Neuronal stem cell (in vitro differentiated cells): ENCODE data around the gene TMEM120A.

Experiments
- DNase-seq: peaks from one replicate; pipeline ENCODE4 v3.0.0-alpha.2; 2013; ENCODE audit warnings: low spot score
- H2AFZ ChIP-seq: one replicate; pipeline ENCODE4 v1.6.1; 2013; ENCODE audit warnings: mild to moderate bottlenecking, low read length, inconsistent platforms
- H2AK5ac ChIP-seq: 2 replicates; pipeline ENCODE4 v1.6.1; 2013; ENCODE audit warnings: low read depth, mild to moderate bottlenecking, inconsistent platforms, low read length, moderate library complexity, mixed read lengths
- H2BK120ac ChIP-seq: 2 replicates; pipeline ENCODE4 v1.6.1; 2013; ENCODE audit warnings: low read depth, mild to moderate bottlenecking, inconsistent platforms, low read length, moderate library complexity, mixed read lengths
- H2BK12ac ChIP-seq: one replicate; pipeline ENCODE4 v1.6.1; 2013; ENCODE audit warnings: low read length, inconsistent platforms
- H2BK15ac ChIP-seq: 2 replicates; pipeline ENCODE4 v1.6.1; 2013; ENCODE audit warnings: mild to moderate bottlenecking, low read length, inconsistent platforms, mixed read lengths
- H2BK5ac ChIP-seq: one replicate; pipeline ENCODE4 v1.6.1; 2013; ENCODE audit warnings: inconsistent platforms, mild to moderate bottlenecking, low read length, moderate library complexity
- H3K14ac ChIP-seq: one replicate; pipeline ENCODE4 v1.6.1; 2013; ENCODE audit warnings: low read length, inconsistent platforms
- H3K18ac ChIP-seq: 2 replicates; pipeline ENCODE4 v1.6.1; 2013; ENCODE audit warnings: low read length, inconsistent platforms
- H3K23ac ChIP-seq: 2 replicates; pipeline ENCODE4 v1.6.1; 2013; ENCODE audit warnings: low read depth, mild to moderate bottlenecking, mixed read lengths, low read length, inconsistent platforms; ENCODE audit not compliant: poor library complexity
- H3K27ac ChIP-seq: replicated peaks from 3 replicates; pipeline ENCODE4 v1.5.1; 2013; ENCODE audit warnings: low read length, inconsistent platforms
- H3K27me3 ChIP-seq, 3 experiments: 2 replicates each; pipeline ENCODE4 v1.6.1; 2013; ENCODE audit warnings: low read length in 3 of 3, mild to moderate bottlenecking in 2 of 3, inconsistent platforms in 1 of 3, low read depth in 1 of 3, mixed read lengths in 1 of 3, moderate library complexity in 1 of 3; ENCODE audit not compliant: control insufficient read depth in 3 of 3, insufficient read depth in 3 of 3
- H3K36me3 ChIP-seq, 2 donors: replicated peaks in 1 of 2; 2 replicates each; pipeline ENCODE4 v1.6.1; 2013; ENCODE audit warnings: low read length in 2 of 2; ENCODE audit not compliant: control insufficient read depth in 2 of 2, insufficient read depth in 2 of 2
- H3K4ac ChIP-seq: 2 replicates; pipeline ENCODE4 v1.6.1; 2013; ENCODE audit warnings: inconsistent platforms, mild to moderate bottlenecking, low read length, moderate library complexity
- H3K4me1 ChIP-seq, 2 donors: 1 replicate in 1 of 2; 2 replicates in 1 of 2; pipeline ENCODE4 v1.6.1; 2013; ENCODE audit warnings: low read length in 2 of 2, low read depth in 1 of 2; ENCODE audit not compliant: control insufficient read depth in 2 of 2, insufficient read depth in 1 of 2
- H3K4me2 ChIP-seq: one replicate; pipeline ENCODE4 v1.6.1; 2013; ENCODE audit warnings: mild to moderate bottlenecking, low read length, inconsistent platforms; ENCODE audit not compliant: insufficient read depth, poor library complexity, severe bottlenecking
- H3K4me3 ChIP-seq, 2 donors: 2 replicates each; pipeline ENCODE4 v1.5.1; 2013; ENCODE audit warnings: low read length in 2 of 2, mild to moderate bottlenecking in 2 of 2, inconsistent platforms in 1 of 2, moderate library complexity in 1 of 2
- H3K79me1 ChIP-seq: one replicate; pipeline ENCODE4 v1.6.1; 2013; ENCODE audit warnings: low read depth, mild to moderate bottlenecking, inconsistent platforms, low read length, moderate library complexity
- H3K9ac ChIP-seq: one replicate; pipeline ENCODE4 v1.6.1; 2013; ENCODE audit warnings: mild to moderate bottlenecking, low read depth, low read length, inconsistent platforms; ENCODE audit not compliant: poor library complexity
- H3K9me3 ChIP-seq, 2 donors: replicated peaks in 1 of 2; 2 replicates each; pipeline versions ENCODE3 to v1.6.1; 2013; ENCODE audit warnings: low read length in 2 of 2, mild to moderate bottlenecking in 2 of 2, inconsistent platforms in 1 of 2, low read depth in 1 of 2, mixed read lengths in 1 of 2, moderate library complexity in 1 of 2; ENCODE audit not compliant: control insufficient read depth in 2 of 2, insufficient read depth in 1 of 2
- H4K8ac ChIP-seq: one replicate; pipeline ENCODE4 v1.6.1; 2013; ENCODE audit warnings: low read depth, mild to moderate bottlenecking, inconsistent platforms, low read length, moderate library complexity
- H4K91ac ChIP-seq: one replicate; pipeline ENCODE4 v1.6.1; 2013; ENCODE audit warnings: low read length, low read depth, mild to moderate bottlenecking, inconsistent platforms; ENCODE audit not compliant: poor library complexity
- WGBS, 2 donors: extraction: QIAGEN DNeasy Blood & Tissue Kit; methylation state at CpG; one replicate each; pipeline ENCODE4 v1.1.7; 2013; ENCODE audit warnings: missing lambda C conversion rate in 2 of 2, mixed read lengths in 1 of 2; ENCODE audit not compliant: insufficient read length in 2 of 2, insufficient replicate concordance in 1 of 2; ENCODE audit errors: extremely low coverage in 2 of 2; 5-methylcytosine and 5-hydroxymethylcytosine counted together

The TMEM120A gene

GRCh38 chr7:75962607-75963380 lies 31.6 kb downstream of the TMEM120A start:
- peak; percentile 62 for DNase-seq
- Histone ChIP-seq H2BK15ac (peak overlapping the region; percentile 13), H3K36me3 (peaks cover under 1 to 24% of the 10 kb centered on the region in 2 donors), H3K27me3 (no peaks in the 10 kb centered on the region), H3K18ac (peak overlapping the region; percentile 66), H3K4ac (no peak overlapping the region), H3K4me3 (no peak overlapping the region), H3K9ac (peak overlapping the region; percentile 7), H2AFZ (no peak overlapping the region), H3K9me3 (no peaks in the 10 kb centered on the region), H2BK120ac (no peak overlapping the region), H3K14ac (no peak overlapping the region), H3K27ac (peak overlapping the region; percentile 83), H3K23ac (no peak overlapping the region), H2BK5ac (no peak overlapping the region), H3K4me1 (peaks cover 33 to 46% of the 10 kb centered on the region in 2 donors), H3K79me1 (peaks cover 2% of the 10 kb centered on the region), H4K91ac (peak overlapping the region; percentile 67), H3K4me2 (peak overlapping the region; percentile 19), H2AK5ac (peak overlapping the region; percentile 49), H4K8ac (no peak overlapping the region), H2BK12ac (no peak overlapping the region)
- WGBS, 2 donors = no CpG with 5 or more reads among the region's 18 CpGs

GRCh38 chr7:75961218-75961617 lies 33.2 kb downstream of the TMEM120A start:
- Histone ChIP-seq H3K36me3 (peaks cover 5 to 37% of the 10 kb centered on the region in 2 donors), H3K4me1 (peaks cover 30 to 32% of the 10 kb centered on the region in 2 donors), H3K9ac (no peak overlapping the region), H3K79me1 (no peaks in the 10 kb centered on the region), H3K4me2 (no peak overlapping the region), H3K4me3 (no peak overlapping the region), H2BK5ac (no peak overlapping the region), H2BK15ac (no peak overlapping the region), H3K27ac (no peak overlapping the region), H3K9me3 (no peaks in the 10 kb centered on the region), H2AFZ (no peak overlapping the region), H3K4ac (no peak overlapping the region), H2AK5ac (no peak overlapping the region), H2BK12ac (no peak overlapping the region), H3K18ac (no peak overlapping the region), H3K27me3 (no peaks in the 10 kb centered on the region), H4K8ac (no peak overlapping the region), H3K23ac (no peak overlapping the region), H3K14ac (no peak overlapping the region), H4K91ac (no peak overlapping the region), H2BK120ac (no peak overlapping the region)
- no peak for DNase-seq
- no CpG with 5 or more reads among the region's 7 CpGs for WGBS, 2 donors

GRCh38 chr7:75960372-75960771 lies 34.0 kb downstream of the TMEM120A start:
- Histone ChIP-seq H4K91ac (no peak overlapping the region), H3K9ac (no peak overlapping the region), H3K4me3 (no peak overlapping the region), H2BK15ac (peak overlapping the region; percentile 30), H3K14ac (no peak overlapping the region), H3K27me3 (no peaks in the 10 kb centered on the region), H2BK120ac (no peak overlapping the region), H2BK5ac (no peak overlapping the region), H3K79me1 (no peaks in the 10 kb centered on the region), H4K8ac (no peak overlapping the region), H3K4ac (no peak overlapping the region), H3K27ac (no peak overlapping the region), H2BK12ac (no peak overlapping the region), H3K36me3 (peaks cover 9 to 45% of the 10 kb centered on the region in 2 donors), H3K4me1 (peaks cover 22 to 24% of the 10 kb centered on the region in 2 donors), H3K23ac (no peak overlapping the region), H2AFZ (no peak overlapping the region), H3K9me3 (no peaks in the 10 kb centered on the region), H2AK5ac (no peak overlapping the region), H3K18ac (no peak overlapping the region), H3K4me2 (no peak overlapping the region)
- no CpG with 5 or more reads among the region's 6 CpGs for WGBS, 2 donors
- no peak for DNase-seq

- H2BK5ac ChIP-seq = no peak overlapping the region
- no peak overlapping the region for H3K4me2 ChIP-seq
- no peak overlapping the region for H3K14ac ChIP-seq
- peaks cover 13 to 22% of the 10 kb centered on the region in 2 donors for H3K4me1 ChIP-seq
- no peak overlapping the region for H4K91ac ChIP-seq
- H3K9me3 ChIP-seq = no peaks in the 10 kb centered on the region
- H2BK120ac ChIP-seq = no peak overlapping the region
- no peak overlapping the region for H3K23ac ChIP-seq
- no peak overlapping the region for H3K9ac ChIP-seq
- no peaks in the 10 kb centered on the region for H3K27me3 ChIP-seq
- no peak for DNase-seq
- H3K79me1 ChIP-seq = no peaks in the 10 kb centered on the region
- H3K36me3 ChIP-seq = peaks cover 15 to 57% of the 10 kb centered on the region in 2 donors
- H2AK5ac ChIP-seq = no peak overlapping the region
- no peak overlapping the region for H3K27ac ChIP-seq
- no peak overlapping the region for H2AFZ ChIP-seq
- no peak overlapping the region for H3K4me3 ChIP-seq
- no CpG with 5 or more reads among the region's 9 CpGs for WGBS, 2 donors
- H3K4ac ChIP-seq = no peak overlapping the region
- no peak overlapping the region for H2BK15ac ChIP-seq
- no peak overlapping the region for H3K18ac ChIP-seq
- no peak overlapping the region for H2BK12ac ChIP-seq
- no peak overlapping the region for H4K8ac ChIP-seq
Measured at GRCh38 chr7:75958802-75959543, 35.4 kb downstream of the TMEM120A start.
